K562 (cell line): ENCODE results near the gene CST6. TPM values are rescaled to one million over a fixed set of nuclear protein-coding genes. Genes with fewer than 3 reads are reported as not detected.

ENCODE experiments used
- ATAC-seq: fragments of 200-7000 bp; cut with Tn5 transposase; 3 replicates; pipeline ENCODE4 v1.9.1; 2020; ENCODE audit warnings: moderate library complexity
- BruUV-seq: library from RNA; stranded (reverse); fragments of 400-500 nt; replicated peaks from 2 replicates; lab custom pipeline; 2021; lab: Mats Ljungman, UMichigan
- CTCF ChIA-PET: fragments of 300-600 bp; formaldehyde crosslinking; extraction: SDS; loops from one replicate; lab custom pipeline; 2021; ENCODE audit warnings: low intra/inter-chr PET ratio; lab: Yijun Ruan, JAX
- POLR2A ChIA-PET: fragments of 300-600, 350-650 bp; sonication (Branson Sonifier 250); formaldehyde crosslinking; extraction: SDS; loops from one replicate; lab custom pipeline; 2021; ENCODE audit warnings: antibody characterized with exemption, inconsistent platforms; lab: Yijun Ruan, JAX
- DNase-seq, 4 experiments: peaks; one replicate each; pipeline versions ENCODE4 v3.0.0 to v3.0.0-alpha.2; 2011 to 2018; ENCODE audit warnings: low spot score in 3 of 4, mixed read lengths in 3 of 4; ENCODE audit errors: extremely low read depth in 1 of 4
- FAIRE-seq: peaks from 2 replicates; lab custom pipeline; 2011; peaks lifted over from hg19 to GRCh38; lab: Jason Lieb, UNC
- H2AFZ ChIP-seq: 2 replicates; pipeline ENCODE4 v1.6.0; 2011; ENCODE audit warnings: low read depth, low read length, control low read depth, inconsistent platforms
- H3K27ac ChIP-seq: fragments of 200-600 bp; 3 replicates; pipeline ENCODE4 v1.8.0; 2011; ENCODE audit warnings: low read depth, mild to moderate bottlenecking, control low read depth, inconsistent platforms, low read length, moderate library complexity, mixed read lengths; ENCODE audit errors: extremely low read depth
- H3K27me3 ChIP-seq, 2 experiments: fragments of 300-600 bp in 1 of 2; 2 replicates in 1 of 2; 3 replicates in 1 of 2; pipeline versions ENCODE4 v1.6.0 to v1.8.0; 2011; ENCODE audit warnings: inconsistent platforms in 2 of 2, low read length in 2 of 2, mild to moderate bottlenecking in 1 of 2, mixed read lengths in 1 of 2, moderate library complexity in 1 of 2; ENCODE audit not compliant: control insufficient read depth in 2 of 2, insufficient read depth in 2 of 2
- H3K36me3 ChIP-seq: fragments of 300-600 bp; 3 replicates; pipeline ENCODE4 v1.8.0; 2011; ENCODE audit warnings: mild to moderate bottlenecking, low read length, inconsistent platforms; ENCODE audit not compliant: control insufficient read depth, insufficient read depth
- H3K4me1 ChIP-seq, 2 experiments: fragments of 200-600 bp in 1 of 2; replicated peaks in 1 of 2; 2 replicates in 1 of 2; 3 replicates in 1 of 2; pipeline versions ENCODE4 v1.5.1 to v1.8.0; 2011; ENCODE audit warnings: inconsistent platforms in 2 of 2, low read length in 2 of 2, mild to moderate bottlenecking in 1 of 2, mixed read lengths in 1 of 2, moderate library complexity in 1 of 2; ENCODE audit not compliant: control insufficient read depth in 2 of 2, insufficient read depth in 2 of 2
- H3K4me2 ChIP-seq: 2 replicates; pipeline ENCODE4 v1.6.1; 2011; ENCODE audit warnings: low read length, control low read depth, inconsistent platforms, mixed read lengths; ENCODE audit not compliant: insufficient read depth
- H3K4me3 ChIP-seq: fragments of 200-600 bp; sonication (generic), shearing (Covaris generic); 2 replicates; pipeline ENCODE4 v1.5.1; 2016; ENCODE audit warnings: control low read depth, inconsistent platforms
- H3K79me2 ChIP-seq: fragments of 200-600 bp; 3 replicates; pipeline ENCODE4 v1.8.0; 2011; ENCODE audit warnings: low read length, inconsistent platforms; ENCODE audit not compliant: control insufficient read depth, insufficient read depth
- H3K9ac ChIP-seq, 2 experiments: 2 replicates each; pipeline versions ENCODE4 v1.6.0 to v1.6.1; 2011; ENCODE audit warnings: low read depth in 2 of 2, low read length in 2 of 2, control low read depth in 1 of 2, inconsistent platforms in 1 of 2, mild to moderate bottlenecking in 1 of 2, mixed read lengths in 1 of 2; ENCODE audit not compliant: insufficient read depth in 1 of 2
- H3K9me1 ChIP-seq: one replicate; pipeline ENCODE4 v1.6.0; 2011; ENCODE audit warnings: inconsistent platforms, mild to moderate bottlenecking, low read length, moderate library complexity; ENCODE audit not compliant: control insufficient read depth, insufficient read depth
- H3K9me3 ChIP-seq: replicated peaks from 2 replicates; pipeline ENCODE4 v1.5.1; 2011; ENCODE audit warnings: low read depth, low read length, inconsistent platforms; ENCODE audit not compliant: control insufficient read depth, insufficient read depth
- H4K20me1 ChIP-seq: replicated peaks from 2 replicates; pipeline ENCODE4 v1.6.1; 2011; ENCODE audit warnings: low read length, inconsistent platforms, mixed read lengths; ENCODE audit not compliant: control insufficient read depth, insufficient read depth
- POLR2G ChIP-seq: fragments of 200-400 bp; formaldehyde crosslinking; IDR thresholded peaks from 2 replicates; pipeline ENCODE4 v1.6.1; 2017; ENCODE audit warnings: low read depth, mild to moderate bottlenecking, antibody characterized with exemption, low read length, moderate library complexity
- RBFOX2 ChIP-seq: fragments of 200-400 bp; formaldehyde crosslinking; IDR thresholded peaks from 2 replicates; pipeline ENCODE4 v1.6.1; 2017; ENCODE audit warnings: low read depth, mild to moderate bottlenecking, low read length, moderate library complexity
- ZNF830 ChIP-seq: fragments of 250-450 bp; sonication (Bioruptor Pico); IDR thresholded peaks from 2 replicates; pipeline ENCODE4 v1.5.0; 2021; ENCODE audit warnings: mild to moderate bottlenecking
- WGBS: fragments of 100-300 bp; shearing (Covaris generic); methylation state at CpG from one replicate; pipeline ENCODE4 v1.1.6; 2016; ENCODE audit warnings: low coverage, mixed read lengths; ENCODE audit not compliant: insufficient coverage; ENCODE audit errors: missing lambda C conversion rate; 5-methylcytosine and 5-hydroxymethylcytosine counted together
- in situ Hi-C: fragments of 300-500 bp; cut with MboI; formaldehyde crosslinking; loops from 4 replicates; pipeline ENCODE4 v1.15.0; 2018; ENCODE audit warnings: inconsistent platforms, mixed read lengths
- intact Hi-C: fragments of 100-400 bp; cut with micrococcal nuclease; formaldehyde crosslinking; loops from 2 replicates; pipeline ENCODE4 v1.14.2; 2022
- polyA plus RNA-seq, 8 experiments: library from polyadenylated mRNA; depleted of rRNA in 4 of 8; stranded (reverse) in 5 of 8; unstranded in 3 of 8; fragments of >200 nt; fragmentation: Nextera tagmentation in 2 of 8; fragmentation: Illumina TruSeq in 1 of 8; extraction: Ambion mirVana in 2 of 8; extraction: Trizol in 1 of 8; gene quantifications; 2 replicates each; pipeline versions ENCODE4 v1.2.1 to v1.2.3, GENCODE V29; 2011 to 2014; ENCODE audit warnings: inconsistent platforms in 1 of 8, missing spikeins in 1 of 8
- total RNA-seq, 7 experiments: library from RNA; depleted of rRNA in 6 of 7; stranded (reverse); fragments of >200 nt in 6 of 7; fragmentation: Illumina TruSeq in 2 of 7; extraction: Trizol in 2 of 7; gene quantifications; 2 replicates each; pipeline versions ENCODE4 v1.2.1 to v1.2.3, GENCODE V29; 2011 to 2021; ENCODE audit warnings: low replicate concordance in 1 of 7

The CST6 gene
- total and polyA plus RNA-seq, 9 of the 15 experiments (the other 6 are each of a cell fraction or from before 2014, with no cell fraction given), result not detected

DNA sequence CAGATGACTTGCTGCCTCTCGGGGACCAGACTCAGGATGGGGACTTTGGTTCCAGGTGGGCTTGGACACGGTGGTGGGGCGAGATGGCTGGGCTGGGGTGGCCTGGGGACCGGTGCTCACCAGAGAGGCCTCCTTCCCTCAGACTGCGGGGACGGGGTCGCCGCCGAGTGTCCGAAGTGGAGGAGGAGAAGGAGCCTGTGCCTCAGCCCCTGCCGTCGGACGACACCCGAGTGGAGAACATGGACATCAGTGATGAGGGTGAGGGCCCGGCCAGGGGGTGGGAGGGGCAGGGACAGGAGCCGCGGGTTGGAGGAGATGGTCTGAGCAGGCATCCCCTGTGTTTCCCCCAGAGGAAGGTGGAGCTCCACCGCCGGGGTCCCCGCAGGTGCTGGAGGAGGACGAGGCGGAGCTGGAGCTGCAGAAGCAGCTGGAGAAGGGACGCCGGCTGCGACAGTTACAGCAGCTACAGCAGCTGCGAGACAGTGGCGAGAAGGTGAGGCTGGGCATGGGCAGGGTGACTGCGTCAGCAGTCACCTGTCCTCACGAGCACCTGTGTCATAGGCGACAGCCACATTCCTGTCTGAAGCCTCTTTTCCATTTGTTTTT, 44.4 kb upstream of the CST6 start:
- TF ChIP-seq RBFOX2, result peak; percentile 63
- 0 out of 2 replicates have a peak, but pooled peaks have one; percentile 28 for TF ChIP-seq POLR2G
- no peak for TF ChIP-seq ZNF830 (CRISPR knock-in tag)
- TF ChIP-seq, all 486 proteins: peak for 2
- H3K27me3 ChIP-seq, result no peaks in the 10 kb centered on the region
- no peak overlapping the region; a peak in 1 of 4 replicates for H3K9ac ChIP-seq
- in situ Hi-C loops (no loop called here), intact Hi-C loops (no loop called here)
- DNase-seq (no peak), ATAC-seq (no peak), FAIRE-seq (no peak)
- no TSS peak for BruUV-seq
- 0 out of 2 replicates have a peak, but pooled peaks cover 2% of the 10 kb centered on the region for H4K20me1 ChIP-seq
- no peak overlapping the region for H2AFZ ChIP-seq
- POLR2A ChIA-PET, result interaction anchor here (0.7 kb wide), 1 partner anchor 346 kb away, joined by 4 read pairs; no protein-coding TSS in a partner anchor
- H3K4me1 ChIP-seq, result peaks cover 11 to 26% of the 10 kb centered on the region in 2 experiments; a peak in 4 of 5 replicates
- H3K9me3 ChIP-seq, result no peaks in the 10 kb centered on the region
- 97% methylated on average over 18 of the region's 30 CpGs for WGBS
- H3K4me3 ChIP-seq, result no peak overlapping the region
- no peak overlapping the region for H3K4me2 ChIP-seq
- peaks cover 20% of the 10 kb centered on the region for H3K79me2 ChIP-seq
- H3K36me3 ChIP-seq, result peaks cover 79% of the 10 kb centered on the region
- H3K9me1 ChIP-seq, result peaks cover 3% of the 10 kb centered on the region
- CTCF ChIA-PET, result no interaction called here
- no peak overlapping the region for H3K27ac ChIP-seq
